GM12878 (cell line): ENCODE measurements around the gene CWF19L1. TPM values are rescaled to one million over a fixed set of nuclear protein-coding genes. Genes with fewer than 3 reads are reported as not detected.
A peak's percentile ranks its signal among the peaks of the same experiment; 100 is the strongest.

Experiments
- BHLHE40 ChIP-seq, 2 experiments: fragments of 450-650 bp in 1 of 2; IDR thresholded peaks; 2 replicates each; pipeline ENCODE4 v1.6.1; 2011 to 2017; ENCODE audit warnings: low read depth in 2 of 2, borderline replicate concordance in 1 of 2, improper control_type of control experiment in 1 of 2, low read length in 1 of 2, mild to moderate bottlenecking in 1 of 2
- CBFB ChIP-seq: IDR thresholded peaks from 2 replicates; pipeline ENCODE4 v1.6.1; 2016; ENCODE audit warnings: antibody characterized with exemption, low read depth
- CREM ChIP-seq: IDR thresholded peaks from 2 replicates; pipeline ENCODE4 v1.6.1; 2014; ENCODE audit warnings: antibody characterized with exemption, low read depth
- E2F4 ChIP-seq: IDR thresholded peaks from 2 replicates; pipeline ENCODE4 v1.6.1; 2012; ENCODE audit warnings: low read depth, low read length, improper control_type of control experiment
- EED ChIP-seq: sonication (generic); IDR thresholded peaks from 2 replicates; pipeline ENCODE4 v1.6.1; 2016; ENCODE audit warnings: antibody characterized with exemption, low read depth
- FOXM1 ChIP-seq: IDR thresholded peaks from 2 replicates; pipeline ENCODE4 v1.6.1; 2012; ENCODE audit warnings: low read depth, mild to moderate bottlenecking, inconsistent platforms, low read length, moderate library complexity
- IKZF1 ChIP-seq: fragments of 450-650 bp; conservative IDR thresholded peaks from 2 replicates; pipeline ENCODE4 v1.6.1; 2017; ENCODE audit warnings: antibody characterized with exemption, mild to moderate bottlenecking
- IKZF2 ChIP-seq, 2 experiments: fragments of 450-650 bp; IDR thresholded peaks; 2 replicates each; pipeline ENCODE4 v1.6.1; 2017; ENCODE audit warnings: mild to moderate bottlenecking in 2 of 2, moderate library complexity in 2 of 2
- JUNB ChIP-seq: IDR thresholded peaks from 2 replicates; pipeline ENCODE4 v1.6.1; 2016; ENCODE audit warnings: antibody characterized with exemption, mild to moderate bottlenecking
- MAX ChIP-seq: IDR thresholded peaks from 2 replicates; pipeline ENCODE4 v1.6.1; 2012; ENCODE audit warnings: low read depth, low read length, improper control_type of control experiment
- MEF2B ChIP-seq: fragments of 450-650 bp; IDR thresholded peaks from 2 replicates; pipeline ENCODE4 v1.6.1; 2018; ENCODE audit warnings: mild to moderate bottlenecking, moderate library complexity; ENCODE audit not compliant: partially characterized antibody, poor library complexity, severe bottlenecking
- NBN ChIP-seq: fragments of 450-650 bp; IDR thresholded peaks from 2 replicates; pipeline ENCODE4 v1.6.1; 2016
- NR2C1 ChIP-seq: fragments of 450-650 bp; IDR thresholded peaks from 2 replicates; pipeline ENCODE4 v1.6.1; 2017; ENCODE audit warnings: antibody characterized with exemption, mild to moderate bottlenecking, moderate library complexity
- NR2C2 ChIP-seq: IDR thresholded peaks from 2 replicates; pipeline ENCODE4 v1.6.1; 2011; ENCODE audit warnings: borderline replicate concordance, low read depth; ENCODE audit not compliant: control insufficient read depth, insufficient read length
- PKNOX1 ChIP-seq: fragments of 450-650 bp; IDR thresholded peaks from 2 replicates; pipeline ENCODE4 v1.6.1; 2016; ENCODE audit warnings: mild to moderate bottlenecking
- POLR2A ChIP-seq: IDR thresholded peaks from 2 replicates; pipeline ENCODE4 v1.6.1; 2011; ENCODE audit warnings: low read depth, mild to moderate bottlenecking, low read length
- RB1 ChIP-seq: fragments of 450-650 bp; formaldehyde crosslinking; IDR thresholded peaks from 2 replicates; pipeline ENCODE4 v1.6.1; 2017; ENCODE audit warnings: mild to moderate bottlenecking, borderline replicate concordance
- RUNX3 ChIP-seq: IDR thresholded peaks from 2 replicates; pipeline ENCODE4 v1.6.1; 2012; ENCODE audit warnings: low read length, inconsistent platforms
- ZNF207 ChIP-seq: fragments of 450-650 bp; IDR thresholded peaks from 2 replicates; pipeline ENCODE4 v1.6.1; 2014; ENCODE audit warnings: antibody characterized with exemption, mild to moderate bottlenecking, borderline replicate concordance
- polyA plus RNA-seq, 11 experiments: library from polyadenylated mRNA; depleted of rRNA in 4 of 11; unstranded in 6 of 11; stranded (reverse) in 5 of 11; fragments of >200 nt; fragmentation: Nextera tagmentation in 4 of 11; fragmentation: Illumina TruSeq in 1 of 11; extraction: Ambion mirVana in 4 of 11; extraction: Trizol in 1 of 11; gene quantifications; 1 replicate in 1 of 11; 2 replicates in 10 of 11; pipeline versions ENCODE4 v1.2.1 to v1.2.3, GENCODE V29; 2011 to 2016; ENCODE audit warnings: inconsistent platforms in 2 of 11, missing spikeins in 2 of 11, low read depth in 1 of 11
- total RNA-seq, 4 experiments: library from RNA; depleted of rRNA in 3 of 4; stranded (reverse); fragments of >200 nt in 3 of 4; fragmentation: Illumina TruSeq in 1 of 4; extraction: Trizol in 1 of 4; gene quantifications; 2 replicates each; pipeline versions ENCODE4 v1.2.1 to v1.2.3, GENCODE V29; 2013 to 2021

CWF19L1 gene
- total and polyA plus RNA-seq, 10 of the 15 experiments (the other 5 are each of a cell fraction or from before 2014, with no cell fraction given): 30.2 to 51.7 (median 38.1) TPM

GRCh38 chr10:100238429-100238828, 29.0 kb downstream of the CWF19L1 start (continued):
- no peak for TF ChIP-seq E2F4
- TF ChIP-seq CBFB: 0 out of 2 replicates have a peak, but pooled peaks have one; percentile 35
- peak in 1 of 2 experiments; percentile 8; a peak in 1 of 4 replicates for TF ChIP-seq BHLHE40 (IDR thresholded peaks at IDR 0.05; ENCODE audit: borderline replicate concordance in 1 of 2, low read depth in 2 of 2, low read length in 1 of 2)
- TF ChIP-seq NR2C1: no peak
- TF ChIP-seq ZNF207: no peak
- TF ChIP-seq NR2C2: no peak
- TF ChIP-seq RUNX3: peak; percentile 92
- TF ChIP-seq POLR2A: no peak
- TF ChIP-seq JUNB: peak; percentile 83
- TF ChIP-seq CREM: peak; percentile 39; the same call in 1 of the 2 replicates
- no peak for TF ChIP-seq NBN
- peak; percentile 71 for TF ChIP-seq EED
- TF ChIP-seq MEF2B: no peak
- no peak for TF ChIP-seq PKNOX1
- peak; percentile 46; the same call in 1 of the 2 replicates for TF ChIP-seq IKZF1
- TF ChIP-seq FOXM1: peak; percentile 25; the same call in 1 of the 2 replicates
- TF ChIP-seq RB1: no peak
- peak; percentile 27 to 50; a peak in 2 of 4 replicates for TF ChIP-seq IKZF2 (IDR thresholded peaks at IDR 0.05)
- TF ChIP-seq MAX: no peak
